Loucy (cell line): ENCODE data around the gene NBL1.

Experiments used
- H2AFZ ChIP-seq: fragments of 200-600 bp; sonication (generic); 2 replicates; pipeline ENCODE4 v1.6.0; 2016; ENCODE audit warnings: antibody characterized with exemption, mild to moderate bottlenecking, low read length, moderate library complexity
- H3F3A ChIP-seq: fragments of 200-600 bp; 2 replicates; pipeline ENCODE4 v1.6.0; 2016; ENCODE audit warnings: antibody characterized with exemption, low read depth, mild to moderate bottlenecking
- H3K27me3 ChIP-seq: fragments of 200-600 bp; sonication (generic); 2 replicates; pipeline ENCODE4 v1.6.1; 2014; ENCODE audit warnings: low read length, mild to moderate bottlenecking; ENCODE audit not compliant: insufficient read depth, poor library complexity, severe bottlenecking
- H3K36me3 ChIP-seq: fragments of 200-600 bp; sonication (generic); 2 replicates; pipeline ENCODE4 v1.6.1; 2016; ENCODE audit warnings: low read length; ENCODE audit not compliant: insufficient read depth
- H3K4me1 ChIP-seq: fragments of 200-600 bp; sonication (generic); 2 replicates; pipeline ENCODE4 v1.5.1; 2014; ENCODE audit warnings: low read length, mild to moderate bottlenecking; ENCODE audit not compliant: insufficient read depth, poor library complexity, severe bottlenecking
- H3K4me2 ChIP-seq: fragments of 200-600 bp; sonication (generic); 2 replicates; pipeline ENCODE4 v1.6.0; 2014; ENCODE audit warnings: antibody characterized with exemption, low read length, low read depth, mild to moderate bottlenecking; ENCODE audit not compliant: poor library complexity, severe bottlenecking
- H3K4me3 ChIP-seq: fragments of 200-600 bp; sonication (generic); 2 replicates; pipeline ENCODE4 v1.5.1; 2014; ENCODE audit warnings: low read length, mild to moderate bottlenecking, mixed read lengths; ENCODE audit not compliant: poor library complexity, severe bottlenecking
- H3K79me2 ChIP-seq: fragments of 200-600 bp; sonication (generic); 2 replicates; pipeline ENCODE4 v1.6.1; 2014; ENCODE audit warnings: low read length; ENCODE audit not compliant: insufficient read depth
- H3K9ac ChIP-seq: fragments of 200-600 bp; sonication (generic); 2 replicates; pipeline ENCODE4 v1.6.0; 2014; ENCODE audit warnings: mild to moderate bottlenecking, low read depth, low read length, moderate library complexity; ENCODE audit not compliant: poor library complexity, severe bottlenecking
- H3K9me2 ChIP-seq: fragments of 200-600 bp; sonication (generic); replicated peaks from 2 replicates; pipeline ENCODE4 v1.6.1; 2016; ENCODE audit warnings: low read depth, low read length, mixed read lengths
- H3K9me3 ChIP-seq: fragments of 200-600 bp; sonication (generic); 2 replicates; pipeline ENCODE4 v1.6.1; 2014; ENCODE audit warnings: mild to moderate bottlenecking, antibody characterized with exemption, low read length, low read depth; ENCODE audit not compliant: insufficient read depth
- H4K20me1 ChIP-seq: fragments of 200-600 bp; sonication (generic); 2 replicates; pipeline ENCODE4 v1.6.0; 2014; ENCODE audit warnings: antibody characterized with exemption, low read length, mild to moderate bottlenecking; ENCODE audit not compliant: insufficient read depth, poor library complexity, severe bottlenecking
- CTCF ChIP-seq: fragments of 200-600 bp; sonication (generic); conservative IDR thresholded peaks from 2 replicates; pipeline ENCODE4 v1.5.1; 2014; ENCODE audit warnings: mild to moderate bottlenecking, antibody characterized with exemption, low read length
- EZH2phosphoT487 ChIP-seq: fragments of 200-600 bp; IDR thresholded peaks from 2 replicates; pipeline ENCODE4 v1.6.1; 2018; ENCODE audit warnings: antibody characterized with exemption, mild to moderate bottlenecking, moderate library complexity, borderline replicate concordance

Gene NBL1

GRCh38 chr1:19597496-19598309 lies 46.4 kb upstream of the NBL1 start:
- peak overlapping the region; percentile 37; the same call in 1 of the 2 replicates for H2AFZ ChIP-seq
- H3K4me1 ChIP-seq = peaks cover 44% of the 10 kb centered on the region
- peak overlapping the region; percentile 90 for H3K9ac ChIP-seq
- H3K36me3 ChIP-seq = no peaks in the 10 kb centered on the region
- H3K9me2 ChIP-seq = no peaks in the 10 kb centered on the region
- peaks cover 53% of the 10 kb centered on the region for H3K79me2 ChIP-seq
- H3F3A ChIP-seq = no peaks in the 10 kb centered on the region
- no peaks in the 10 kb centered on the region for H3K9me3 ChIP-seq
- TF ChIP-seq CTCF (no peak), EZH2phosphoT487 (no peak)
- peaks cover 8% of the 10 kb centered on the region for H4K20me1 ChIP-seq
- no peaks in the 10 kb centered on the region for H3K27me3 ChIP-seq
- peak overlapping the region; percentile 88 for H3K4me2 ChIP-seq
- peak overlapping the region; percentile 81 for H3K4me3 ChIP-seq

GRCh38 chr1:19599810-19600209 lies 44.3 kb upstream of the NBL1 start:
- H3K4me1 ChIP-seq = peaks cover 44% of the 10 kb centered on the region
- no peaks in the 10 kb centered on the region for H3K27me3 ChIP-seq
- H3K4me3 ChIP-seq = peak overlapping the region; percentile 41
- H3K4me2 ChIP-seq = peak overlapping the region; percentile 52
- TF ChIP-seq EZH2phosphoT487 = no peak
- no peak for TF ChIP-seq CTCF
- H3K9me2 ChIP-seq = no peaks in the 10 kb centered on the region
- no peaks in the 10 kb centered on the region for H3F3A ChIP-seq
- H3K9me3 ChIP-seq = no peaks in the 10 kb centered on the region
- H3K9ac ChIP-seq = peak overlapping the region; percentile 10
- H3K36me3 ChIP-seq = no peaks in the 10 kb centered on the region
- no peak overlapping the region for H2AFZ ChIP-seq
- peaks cover 74% of the 10 kb centered on the region for H3K79me2 ChIP-seq
- peaks cover 8% of the 10 kb centered on the region for H4K20me1 ChIP-seq

- H3K4me3 ChIP-seq = no peak overlapping the region
- no peaks in the 10 kb centered on the region for H3K36me3 ChIP-seq
- H2AFZ ChIP-seq = no peak overlapping the region
- no peak for TF ChIP-seq CTCF
- TF ChIP-seq EZH2phosphoT487 = no peak
- no peaks in the 10 kb centered on the region for H3K9me3 ChIP-seq
- no peaks in the 10 kb centered on the region for H3K27me3 ChIP-seq
- peak overlapping the region; percentile 52 for H3K4me2 ChIP-seq
- H3K9ac ChIP-seq = no peak overlapping the region
- peaks cover 93% of the 10 kb centered on the region for H3K79me2 ChIP-seq
- no peaks in the 10 kb centered on the region for H3F3A ChIP-seq
- H4K20me1 ChIP-seq = peaks cover 16% of the 10 kb centered on the region
- no peaks in the 10 kb centered on the region for H3K9me2 ChIP-seq
- peaks cover 54% of the 10 kb centered on the region for H3K4me1 ChIP-seq
These were observed 41.6 kb upstream of the NBL1 start for GRCh38 chr1:19602486-19602885.
